Inferior parietal cortex (tissue), 1 donor: ENCODE measurements around the gene GPATCH8.
"Not testable (repeated sequence)": the region's sequence is repeated elsewhere in the genome, so short reads cannot be mapped to it uniquely, and the experiment has no call there.

Experiments
- DNase-seq: peaks from one replicate; pipeline ENCODE4 v3.0.0-alpha.2; 2016; ENCODE audit errors: extremely low spot score

The GPATCH8 gene

DNA sequence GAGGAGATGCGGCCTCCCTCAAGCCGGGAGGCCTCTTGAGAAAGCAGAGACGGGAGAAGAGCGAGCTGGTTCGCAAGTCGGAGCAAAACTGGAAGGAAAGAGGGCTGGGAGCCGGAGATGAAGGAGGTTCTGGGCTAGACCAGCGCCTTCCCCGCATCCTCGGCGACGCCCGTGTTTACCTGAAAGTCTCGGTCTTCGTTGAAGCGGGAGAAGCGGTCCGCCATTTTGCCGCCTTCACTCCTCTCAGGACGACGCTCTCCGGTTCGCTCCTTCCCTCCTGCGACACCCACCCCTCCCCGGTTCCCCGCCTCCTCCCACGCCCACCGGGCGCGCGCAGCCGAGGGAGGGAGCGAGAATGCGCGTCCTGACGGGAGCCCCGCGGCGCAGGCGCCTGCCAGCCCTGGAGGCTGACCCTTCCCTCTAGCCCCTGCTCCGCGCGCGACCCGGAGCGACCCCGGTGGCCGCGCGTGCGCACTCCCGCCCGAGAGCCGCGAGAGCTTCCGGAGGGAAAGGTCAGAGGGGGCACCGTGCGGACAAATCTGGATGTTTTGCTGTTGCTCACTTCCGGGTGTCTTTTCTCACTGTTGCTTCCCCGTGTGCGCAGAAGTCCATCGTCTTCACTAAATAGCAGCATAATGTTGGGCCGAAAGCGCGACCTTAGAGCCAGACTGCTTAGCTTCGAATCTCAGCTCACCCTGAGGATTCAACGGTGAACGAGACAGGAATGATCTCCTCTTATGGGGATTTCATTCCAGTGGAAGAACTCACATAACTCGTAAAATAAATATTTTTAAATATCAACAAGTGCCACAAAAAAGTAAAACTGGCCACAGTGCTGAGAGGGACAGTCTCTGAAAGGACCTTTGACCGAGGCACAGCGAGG, at the start of gene GPATCH8:
TSS of gene GPATCH8 (minus strand) at position 260 of the 883 bp plus-strand sequence. CDS start at position 224, 36 bp downstream.
- DNase-seq = peak; percentile 94

DNA sequence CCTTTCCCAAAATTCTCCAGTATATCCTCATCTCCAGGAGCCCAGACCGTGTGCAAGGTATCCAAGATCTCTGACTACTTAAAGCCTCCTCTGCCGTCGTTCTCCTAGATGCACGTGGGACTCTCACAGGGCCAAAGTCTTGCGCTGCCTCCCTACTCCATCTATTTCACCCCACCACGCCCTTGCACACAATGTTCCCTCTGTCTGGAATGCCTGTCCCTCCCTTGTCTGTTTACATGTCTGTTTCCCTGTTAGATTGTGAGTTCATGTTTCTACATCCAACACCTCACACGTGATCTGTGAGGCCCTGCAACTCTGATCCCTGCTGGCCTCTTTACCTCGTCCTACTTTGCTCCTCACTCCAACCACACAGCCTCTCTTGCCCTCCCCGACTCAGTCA, 49.2 kb upstream of the GPATCH8 start:
- no peak for DNase-seq

DNA sequence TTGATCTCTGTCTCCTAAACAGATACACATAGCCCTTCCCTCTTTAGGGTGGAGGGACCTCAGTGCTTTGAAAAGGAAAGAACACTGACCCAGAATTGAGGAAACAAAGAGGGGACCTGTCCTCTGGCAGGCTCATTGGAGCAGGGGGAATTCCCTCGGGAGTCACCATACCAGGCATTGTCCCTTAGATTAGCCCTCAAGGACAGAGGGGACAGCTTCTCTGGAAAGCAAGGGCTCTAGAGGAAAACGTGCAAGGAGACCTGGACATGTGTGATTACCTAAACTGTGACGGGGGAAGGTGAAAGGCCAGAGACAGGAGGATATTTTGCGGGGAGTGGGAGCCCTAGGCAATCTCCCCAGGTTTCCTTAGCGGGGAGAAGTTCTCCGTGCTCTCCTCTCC, 46.5 kb upstream of the GPATCH8 start:
- no peak for DNase-seq

DNA sequence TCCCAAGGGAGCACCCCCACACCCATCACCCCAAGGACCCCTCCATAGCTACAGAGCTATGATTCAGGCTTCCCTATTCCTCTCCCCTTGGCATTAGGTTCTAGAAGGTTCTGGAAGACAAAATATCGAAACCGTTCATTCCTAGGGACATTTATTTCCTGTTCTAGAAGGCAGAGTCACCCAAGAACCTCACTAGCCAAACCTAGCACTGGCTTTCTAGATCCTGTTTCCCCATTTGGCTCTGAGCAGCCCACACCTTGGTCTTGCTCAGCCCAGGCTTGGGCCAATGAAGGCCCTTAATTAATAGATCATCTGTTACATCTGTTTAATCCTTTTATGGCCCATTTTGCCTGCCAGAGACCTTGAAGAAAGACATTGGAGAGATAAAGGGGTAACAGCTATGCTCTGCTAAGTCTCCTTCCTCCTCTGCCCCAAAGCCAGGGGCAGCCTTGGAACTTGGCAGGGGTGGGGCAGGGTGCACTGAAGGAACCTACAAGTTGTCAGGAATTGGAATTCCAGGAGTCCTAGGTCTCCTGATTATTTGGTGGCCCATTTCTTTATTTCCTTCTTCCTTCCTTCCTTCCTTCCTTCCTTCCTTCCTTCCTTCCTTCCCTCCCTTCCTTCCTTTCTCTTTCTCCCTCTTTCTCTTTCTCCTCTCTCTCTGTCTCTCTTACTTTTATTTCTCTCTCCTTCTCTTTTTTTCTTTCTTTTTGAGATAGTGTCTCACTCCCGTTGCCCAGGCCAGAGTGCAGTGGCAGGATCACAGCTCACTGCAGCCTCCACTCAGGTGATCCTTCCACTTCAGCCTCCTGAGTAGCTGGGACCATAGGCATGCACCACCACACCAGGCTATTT, 45.4 kb upstream of the GPATCH8 start:
- no peak for DNase-seq

DNA sequence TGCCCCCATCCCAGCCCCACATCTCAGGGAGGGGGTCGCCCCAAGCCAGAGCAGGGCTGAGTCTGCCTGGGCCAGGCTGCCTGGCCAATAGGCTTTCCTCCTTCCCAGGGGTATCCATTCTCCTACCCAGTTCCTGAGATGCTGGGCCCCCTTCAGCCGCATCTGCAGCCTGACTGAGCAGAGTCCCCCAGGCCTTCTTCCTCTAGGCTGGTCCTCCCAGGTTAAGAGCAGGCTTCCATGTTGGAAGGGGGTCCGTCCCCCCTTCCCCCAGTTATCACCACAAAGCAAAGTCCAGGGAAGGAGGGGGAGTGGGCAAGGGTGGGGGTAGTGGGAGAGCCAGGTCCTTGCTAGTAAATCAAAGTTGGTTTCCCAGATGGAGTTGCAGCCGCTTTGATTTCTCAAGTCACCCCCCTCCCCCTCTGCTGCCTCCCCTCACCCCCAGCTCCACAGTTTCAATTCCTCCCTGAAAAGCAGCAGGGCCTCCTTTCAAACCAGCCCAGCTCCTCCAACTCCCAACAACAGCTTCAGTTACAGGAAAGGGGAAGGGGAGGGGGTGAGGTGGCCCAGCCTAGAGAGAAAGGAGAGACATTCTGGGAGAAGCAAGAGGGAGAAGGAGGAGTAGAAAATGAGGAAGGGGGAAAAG, 44.5 kb upstream of the GPATCH8 start:
- no peak for DNase-seq

DNA sequence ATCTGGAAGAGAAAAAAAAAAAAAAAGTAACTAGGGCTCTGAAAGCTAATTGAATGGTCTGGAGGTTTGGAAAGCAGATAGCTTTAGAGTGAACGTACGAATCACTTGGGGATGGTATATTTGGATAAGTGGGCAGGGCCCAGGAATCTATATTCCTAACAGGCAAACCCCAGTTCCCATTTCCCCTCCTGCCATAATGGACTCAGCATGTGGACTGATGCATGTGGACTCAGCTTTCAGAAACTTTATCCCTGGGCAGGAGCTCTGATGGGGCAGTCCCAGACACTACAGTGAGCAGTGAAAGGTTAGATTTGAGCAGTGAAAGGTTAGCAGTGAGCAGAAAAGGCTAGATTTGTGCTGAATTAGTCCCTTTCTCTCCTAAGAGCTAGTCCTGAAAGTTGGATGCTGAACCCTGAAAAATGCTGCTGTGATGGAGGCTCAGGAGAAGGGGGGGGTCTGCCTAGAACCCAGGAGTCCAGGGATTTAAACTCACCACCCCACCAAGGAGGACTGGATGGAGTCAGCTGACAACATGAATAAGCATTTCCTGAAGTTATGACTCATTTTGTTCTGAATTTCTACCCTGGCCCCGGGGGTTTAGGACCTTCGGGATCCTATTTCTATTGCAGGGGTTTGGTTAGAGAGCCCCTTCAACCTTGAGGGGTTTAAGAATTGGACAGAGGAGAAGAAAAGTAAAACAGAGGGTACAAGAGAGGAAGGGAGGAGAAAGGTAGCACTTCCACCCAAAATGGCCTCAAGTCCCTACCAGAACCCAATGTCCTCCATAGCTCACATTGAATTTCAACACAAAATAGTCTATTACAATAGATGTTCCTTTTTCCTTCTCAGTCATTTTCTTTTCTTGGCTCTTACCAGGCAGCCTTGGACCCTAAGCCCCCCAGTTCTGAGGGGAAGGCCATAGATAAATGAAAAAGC, 43.7 kb upstream of the GPATCH8 start:
- DNase-seq = no peak

DNA sequence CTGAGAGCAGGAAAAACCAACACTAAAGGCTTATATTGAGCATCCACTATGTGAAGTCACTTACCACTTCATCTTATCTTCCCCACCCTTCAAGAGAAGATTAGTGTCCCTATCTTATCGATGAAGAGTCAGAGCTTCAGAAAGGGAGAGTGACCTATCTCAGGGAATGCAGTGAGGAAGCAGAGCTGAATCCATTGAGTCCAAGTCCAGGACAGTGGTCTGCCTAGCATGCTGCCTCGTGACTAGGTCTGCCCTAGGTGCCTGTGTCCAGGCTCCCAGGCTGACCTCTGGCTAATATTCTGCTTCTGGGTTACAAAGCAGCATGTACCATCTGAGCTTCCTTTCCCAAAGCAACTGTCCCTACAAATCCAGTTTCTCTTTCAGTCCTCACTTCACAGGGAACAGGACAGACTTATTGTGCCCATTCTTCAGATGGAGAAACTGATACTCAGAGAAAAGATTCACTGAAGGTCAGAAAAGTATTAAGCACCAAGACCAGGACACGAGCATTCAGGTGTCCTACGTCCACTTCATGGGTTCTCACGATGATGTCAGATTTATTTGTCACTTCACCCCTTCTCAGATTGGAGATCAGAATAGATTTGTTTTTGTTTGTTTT, 40.8 kb upstream of the GPATCH8 start:
- no peak for DNase-seq

DNA sequence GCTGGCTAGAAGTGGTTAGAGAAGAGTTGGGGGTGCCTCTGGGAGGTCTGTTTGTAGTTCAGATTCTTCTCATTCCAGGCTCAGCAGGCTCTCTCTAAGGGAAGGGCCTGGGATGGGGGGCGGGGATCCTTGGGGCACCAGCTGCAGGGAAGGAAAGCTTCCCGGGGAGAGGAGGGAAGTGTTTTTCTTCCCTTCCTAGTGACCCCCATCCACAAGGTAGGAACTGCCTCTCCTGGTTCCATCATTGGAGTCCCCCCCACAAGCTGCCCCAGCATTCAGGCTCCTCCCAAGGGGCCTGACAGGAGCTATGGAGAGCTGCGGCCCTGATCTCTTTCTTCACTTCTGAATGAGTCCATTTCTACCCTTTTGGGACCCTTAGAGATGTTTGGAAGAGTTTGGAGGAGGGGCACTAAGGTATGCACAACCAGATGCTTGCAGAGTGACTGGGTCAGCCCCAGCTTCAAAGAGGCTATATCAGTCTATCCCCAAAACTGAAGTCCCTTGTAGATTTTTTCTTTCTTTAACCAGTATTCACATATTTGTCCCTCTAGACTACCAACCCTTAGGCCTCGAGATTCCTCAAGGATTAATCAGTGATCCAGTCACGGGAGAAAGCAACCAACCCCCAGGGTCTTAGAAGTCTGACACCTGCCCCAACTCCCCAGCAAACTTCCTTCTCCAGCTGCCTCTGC, 40.2 kb upstream of the GPATCH8 start:
- DNase-seq = no peak

DNA sequence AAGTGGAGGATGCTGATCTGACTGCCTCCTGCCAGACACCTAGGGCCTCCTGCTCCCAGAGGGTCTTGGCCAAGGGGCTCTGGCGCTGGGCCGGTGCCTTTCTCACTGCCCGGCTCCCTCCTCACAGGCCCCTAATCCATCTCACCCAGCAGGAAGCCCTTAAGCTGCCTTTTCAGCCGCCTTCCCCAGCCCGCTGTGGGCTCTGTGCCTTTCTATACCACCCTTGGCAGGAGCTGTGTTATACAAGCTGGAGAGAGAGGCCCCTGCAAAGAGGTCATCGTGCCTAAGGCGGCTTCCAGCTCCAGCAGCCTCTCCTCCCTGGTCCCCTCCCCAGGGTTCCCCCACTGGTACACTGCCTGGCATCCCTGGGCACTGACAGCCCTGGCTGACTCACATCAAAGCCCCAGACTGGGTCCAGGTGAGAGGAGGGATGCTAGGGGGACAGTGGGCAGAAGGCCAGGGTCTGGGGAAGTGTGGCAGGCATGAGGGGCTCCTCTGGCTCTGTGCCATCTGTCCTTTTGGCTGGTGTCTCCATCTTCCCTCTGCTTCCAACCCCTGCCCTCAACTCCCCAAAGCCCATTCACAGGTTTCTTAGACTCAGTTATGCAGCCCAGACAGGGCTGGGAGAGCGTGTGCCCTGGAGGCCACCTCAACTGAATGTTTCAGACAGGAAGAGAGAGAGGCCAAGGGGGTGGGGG, 38.8 kb upstream of the GPATCH8 start:
- DNase-seq = no peak

DNA sequence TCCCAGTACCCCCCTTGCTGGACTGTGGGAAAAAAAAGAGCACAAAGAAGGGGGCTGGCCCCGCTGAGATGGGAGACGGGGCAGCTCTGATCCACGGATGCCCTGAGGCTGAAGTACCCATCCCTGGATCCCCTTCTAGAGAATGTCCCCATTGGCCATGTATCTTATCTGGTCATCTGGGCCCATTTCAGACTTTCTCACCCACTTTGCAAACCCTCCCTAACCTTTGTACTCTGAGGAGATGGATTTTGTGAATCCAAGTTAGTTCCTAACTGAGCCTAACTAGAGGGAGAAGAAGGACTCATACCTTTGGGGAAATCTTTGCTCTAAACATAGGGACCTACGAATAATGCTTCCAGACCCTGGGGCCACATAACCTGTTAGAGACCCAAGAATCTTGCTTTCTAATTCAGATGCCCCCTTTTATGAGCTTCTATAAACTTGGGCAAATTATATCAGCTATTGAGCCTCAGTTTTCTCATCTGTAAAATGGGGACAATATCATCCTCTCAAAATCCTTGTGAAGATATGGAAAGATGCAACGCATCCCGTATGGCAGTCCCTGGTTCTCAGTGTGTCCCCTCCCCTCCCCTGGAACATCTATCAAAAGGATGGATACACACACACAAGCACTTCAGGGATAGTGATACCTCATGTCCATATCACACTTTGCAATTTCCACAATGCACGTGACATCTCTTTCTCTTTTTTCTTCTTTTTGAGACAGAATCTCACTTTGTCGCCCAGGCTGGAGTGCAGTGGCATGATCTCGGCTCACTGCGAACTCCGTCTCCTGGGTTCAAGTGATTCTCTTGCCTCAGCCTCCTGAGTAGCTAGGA, 37.3 kb upstream of the GPATCH8 start:
- DNase-seq = no peak

DNA sequence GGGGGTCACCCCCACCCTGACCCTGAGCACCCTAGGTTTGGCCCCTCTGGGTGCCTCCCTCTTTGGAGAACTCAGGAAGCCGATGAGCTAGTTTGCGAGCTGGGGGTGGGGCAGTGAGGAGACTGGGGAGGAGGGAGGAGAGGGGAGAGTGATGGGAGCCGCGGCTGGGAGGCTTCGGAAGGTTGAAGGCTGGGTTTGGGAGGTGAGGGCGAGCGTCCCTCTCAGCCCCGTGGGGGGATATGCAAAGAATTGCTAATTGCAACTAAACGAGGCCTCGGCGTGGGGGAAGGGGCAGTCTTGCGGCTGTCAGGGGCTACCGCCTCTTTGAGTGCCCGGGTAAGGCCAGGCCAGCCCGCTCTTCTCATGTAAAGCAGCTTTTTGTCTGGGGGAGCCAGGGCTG, 36.5 kb upstream of the GPATCH8 start:
- no peak for DNase-seq

DNA sequence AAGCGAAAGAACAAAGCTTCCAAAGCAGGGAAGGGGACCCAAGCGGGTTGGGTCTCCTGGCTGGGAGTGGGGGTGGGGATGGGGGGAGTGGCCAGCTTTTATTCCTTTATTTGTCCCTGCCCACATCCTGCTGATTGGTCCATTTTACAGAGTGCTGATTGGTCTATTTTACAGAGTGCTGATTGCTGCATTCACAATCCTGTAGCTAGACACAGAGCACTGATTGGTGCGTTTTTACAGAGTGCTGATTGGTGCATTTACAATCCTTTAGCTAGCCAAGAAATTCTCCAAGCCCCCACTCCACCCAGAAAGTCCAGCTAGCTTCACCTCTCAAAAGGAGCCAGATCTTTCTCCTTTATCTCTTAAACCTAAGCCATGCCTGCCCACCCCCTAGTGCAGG, 34.7 kb upstream of the GPATCH8 start:
- not testable (repeated sequence) for DNase-seq

DNA sequence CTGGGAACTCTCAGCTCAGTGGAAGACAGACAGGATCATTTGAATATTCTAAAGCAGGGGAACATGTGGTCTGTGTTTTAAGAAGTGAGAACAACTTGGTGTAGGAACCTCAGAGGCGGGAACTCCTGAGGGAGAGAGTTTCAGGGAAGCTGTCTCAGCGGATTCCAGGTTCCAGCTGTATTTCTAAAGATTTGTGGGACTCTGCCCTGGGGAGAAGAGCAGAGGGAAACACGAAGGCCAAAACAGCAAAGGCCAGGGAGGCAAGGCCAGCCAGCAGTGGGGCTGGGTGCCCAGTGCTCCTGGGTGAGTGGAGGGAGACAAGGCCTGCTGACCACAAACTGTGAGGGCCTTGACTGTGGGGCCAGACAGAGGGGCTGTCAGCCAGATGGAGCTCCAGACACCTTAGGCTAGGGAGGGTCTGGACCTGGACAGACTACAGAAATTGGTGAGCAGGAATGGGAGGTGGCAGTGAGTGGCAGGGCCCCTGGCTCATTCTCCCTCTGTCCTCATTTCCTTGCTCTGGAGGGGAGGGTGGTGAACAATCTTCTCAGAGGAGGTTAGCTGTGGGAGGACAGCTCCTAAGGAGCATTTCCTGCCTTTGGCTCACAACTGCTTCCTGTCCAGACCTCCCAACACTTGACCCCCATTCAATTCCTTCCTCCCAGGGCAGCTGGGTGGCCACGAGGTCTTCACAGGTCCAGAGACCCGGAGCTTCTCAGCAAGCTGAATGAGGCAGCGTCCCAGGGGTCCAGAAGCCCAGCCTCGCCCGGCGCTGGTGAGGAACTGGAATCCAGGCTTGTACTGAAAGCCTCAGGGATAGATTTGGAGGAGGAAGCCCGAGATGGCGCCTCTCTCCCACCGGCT, 33.1 kb upstream of the GPATCH8 start:
- DNase-seq = no peak

DNA sequence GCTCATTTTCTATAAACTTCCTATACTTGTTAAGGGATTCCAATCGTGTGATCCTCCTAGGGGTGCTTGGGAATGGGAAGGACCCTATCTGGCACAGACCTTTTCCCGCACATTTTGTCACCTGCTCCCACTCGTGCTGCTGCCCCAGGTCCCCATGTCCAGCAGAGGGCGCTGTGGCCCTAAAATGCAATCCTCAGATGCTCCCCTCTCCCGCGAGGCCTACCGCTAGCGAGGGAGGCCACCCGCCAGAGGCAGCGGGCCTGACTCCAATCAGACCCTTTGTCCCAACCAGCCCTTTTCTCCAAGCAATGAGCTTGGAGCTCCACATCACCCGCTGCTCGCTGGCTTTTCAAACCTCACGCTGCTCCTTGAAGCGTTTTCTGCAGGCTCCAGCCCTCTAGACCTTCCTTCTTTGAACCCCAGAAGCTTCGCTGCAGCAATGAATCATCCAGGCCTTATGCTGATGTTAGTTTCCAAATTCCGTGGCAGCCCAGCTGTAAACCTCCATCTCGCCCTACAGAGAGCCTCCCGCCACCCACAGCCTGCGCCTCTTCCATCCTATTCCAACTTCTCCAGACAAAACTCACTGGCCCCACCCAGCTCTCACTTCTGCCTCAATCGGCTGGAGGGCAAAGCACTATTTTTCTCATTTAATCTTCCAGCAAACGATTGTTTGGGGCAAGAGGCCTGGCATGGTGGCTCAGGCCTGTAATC, 30.5 kb upstream of the GPATCH8 start:
- peak; percentile 75 for DNase-seq

DNA sequence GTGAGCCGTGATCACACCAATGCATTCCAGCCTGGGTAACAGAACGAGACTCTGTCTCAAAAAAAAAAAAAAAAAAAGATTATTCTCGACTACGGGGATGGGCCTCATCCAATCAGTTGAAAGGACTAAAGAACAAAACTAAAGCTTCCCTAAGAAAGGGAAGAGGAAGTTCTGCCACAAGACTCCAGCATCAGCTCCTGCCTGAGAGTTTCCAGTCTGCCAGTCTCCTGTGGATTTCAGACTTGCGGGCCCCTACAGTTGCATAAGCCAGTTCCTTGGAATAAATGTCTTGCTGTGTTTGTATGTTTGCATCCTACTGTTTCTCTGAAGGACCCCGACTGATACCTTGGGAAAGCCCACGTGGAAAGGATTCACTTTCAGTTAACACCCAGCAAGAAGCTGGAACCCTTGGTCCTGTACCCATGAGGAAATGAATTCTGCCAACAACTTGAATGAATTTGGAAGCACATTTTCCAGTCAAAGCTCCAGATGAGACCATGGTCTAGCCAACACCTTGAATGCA, 27.8 kb upstream of the GPATCH8 start:
- DNase-seq = no peak

DNA sequence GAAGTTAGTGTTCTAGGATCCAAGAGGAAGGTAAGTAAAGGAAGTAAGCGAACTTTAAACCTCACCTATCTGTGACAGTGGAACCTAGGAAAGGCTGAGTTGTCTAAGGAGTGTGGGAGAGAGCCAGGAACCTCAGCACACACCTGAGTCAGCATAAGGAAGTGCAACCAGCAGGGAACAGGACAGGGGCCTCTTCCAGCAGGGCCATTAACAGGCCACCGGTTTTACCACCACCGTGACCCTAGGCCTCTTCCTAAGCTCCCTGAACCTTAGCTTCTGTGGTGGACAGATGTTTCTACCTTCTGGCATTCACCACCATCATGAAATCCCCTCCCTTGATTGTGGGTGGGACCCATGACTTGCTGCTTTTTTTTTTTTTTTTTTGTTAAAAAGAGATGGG, 26.7 kb upstream of the GPATCH8 start:
- DNase-seq = no peak

DNA sequence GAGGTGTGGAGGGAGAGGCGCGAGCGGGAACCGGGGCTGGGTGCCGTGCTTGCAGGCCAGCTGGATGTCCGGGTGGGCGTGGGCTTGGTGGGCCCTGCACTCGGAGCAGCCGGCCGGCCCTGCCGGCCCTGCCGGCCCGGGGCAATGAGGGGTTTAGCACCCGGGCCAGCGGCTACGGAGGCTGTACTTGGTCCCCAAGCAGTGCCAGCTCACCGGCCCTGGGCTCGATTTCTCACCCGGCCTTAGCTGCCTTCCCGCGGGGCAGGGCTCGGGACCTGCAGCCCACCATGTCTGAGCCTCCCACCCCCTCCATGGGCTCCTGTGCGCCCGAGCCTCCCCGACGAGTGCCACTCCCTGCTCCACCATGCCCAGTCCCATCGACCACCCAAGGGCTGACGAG, 24.7 kb upstream of the GPATCH8 start:
- no peak for DNase-seq
